ENCODE results near the gene AFF3. TPM values are rescaled to one million over a fixed set of nuclear protein-coding genes. Genes with fewer than 3 reads are reported as not detected.

Gene AFF3
- total and polyA plus RNA-seq, 2 donors (not counting 3 experiments of a cell fraction or from before 2014, with no cell fraction given) = 0.06 to 0.07 TPM

- no peak overlapping the region for H3K4me3 ChIP-seq (replicated peaks in 1 of 3; ENCODE audit: insufficient read depth in 1 of 3, low read depth in 1 of 3, low read length in 3 of 3)
- no peak overlapping the region for H2AFZ ChIP-seq (ENCODE audit: low read depth, low read length)
- no peaks in the 10 kb centered on the region for H3K27me3 ChIP-seq (ENCODE audit: control insufficient read depth in 2 of 2, insufficient read depth in 2 of 2, low read length in 2 of 2)
- dilution Hi-C loops (cut with MboI; ENCODE audit: extremely low pct_ligation_motif_present, low sequenced_read_pairs) = no loop called here
- no peaks in the 10 kb centered on the region for H3K9me1 ChIP-seq (replicated peaks; ENCODE audit: control insufficient read depth, extremely low read depth, insufficient read depth, low read length)
- H4K20me1 ChIP-seq (replicated peaks; ENCODE audit: control insufficient read depth, extremely low read depth, insufficient read depth, low read length) = no peaks in the 10 kb centered on the region
- H3K9me3 ChIP-seq (replicated peaks; ENCODE audit: control insufficient read depth, insufficient read depth, low read length) = no peaks in the 10 kb centered on the region
- no peaks in the 10 kb centered on the region for H3K36me3 ChIP-seq (ENCODE audit: control insufficient read depth in 2 of 2, extremely low read depth in 1 of 2, insufficient read depth in 2 of 2, low read length in 2 of 2)
- no peak overlapping the region for H3K4me2 ChIP-seq (ENCODE audit: insufficient read depth, low read length)
- no peak overlapping the region for H3K27ac ChIP-seq (ENCODE audit: insufficient read depth, low read depth, low read length)
- TF ChIP-seq MAX (IDR thresholded peaks at IDR 0.05; ENCODE audit: insufficient read depth, insufficient read length) = no peak
- TF ChIP-seq EZH2 (IDR thresholded peaks at IDR 0.05; ENCODE audit: borderline replicate concordance, low read depth, low read length, severe bottlenecking) = no peak
- TF ChIP-seq MYC (IDR thresholded peaks at IDR 0.05; ENCODE audit: low read depth, low read length) = no peak
- no peak for TF ChIP-seq FOS (IDR thresholded peaks at IDR 0.05; ENCODE audit: borderline replicate concordance, insufficient read depth, low read length)
- TF ChIP-seq POLR2AphosphoS5 (IDR thresholded peaks at IDR 0.05; ENCODE audit: insufficient read depth, low read depth, low read length) = no peak
- no peak for TF ChIP-seq POLR2A (IDR thresholded peaks at IDR 0.05; ENCODE audit: low read depth, low read length)
- no peak for TF ChIP-seq CTCF (IDR thresholded peaks at IDR 0.05; ENCODE audit: extremely low read depth in 1 of 2, insufficient read depth in 1 of 2, low read depth in 1 of 2, low read length in 2 of 2)
- TF ChIP-seq GATA2 (IDR thresholded peaks at IDR 0.05; ENCODE audit: insufficient read depth, insufficient read length, low read depth, low read length) = no peak
- no peak for TF ChIP-seq JUN (IDR thresholded peaks at IDR 0.05; ENCODE audit: borderline replicate concordance, insufficient read depth, insufficient read length, low read depth)
- DNase-seq (ENCODE audit: low read depth, low spot score) (no peak), FAIRE-seq (no peak)
- POLR2A ChIA-PET = no interaction called here
- intact Hi-C loops (cut with micrococcal nuclease) = no loop called here
- no peaks in the 10 kb centered on the region for H3K79me2 ChIP-seq (ENCODE audit: control insufficient read depth, insufficient read depth, low read length)
- no peak overlapping the region for H3K9ac ChIP-seq (replicated peaks; ENCODE audit: extremely low read depth, insufficient read depth, low read length)
- no peaks in the 10 kb centered on the region for H3K4me1 ChIP-seq (ENCODE audit: control insufficient read depth, extremely low read depth, insufficient read depth, low read length)
- BruUV-seq (replicated peaks) = no TSS peak
- CTCF ChIA-PET = no interaction called here
Observed at GRCh38 chr2:99700482-99701398, 441.6 kb downstream of the AFF3 start.
